Ishikawa (cell line): ENCODE measurements around the gene PTPN23.

Source experiments
- EP300 ChIP-seq: IDR thresholded peaks from 2 replicates; pipeline ENCODE4 v1.6.1; 2012; ENCODE audit warnings: borderline replicate concordance
- RAD21 ChIP-seq: IDR thresholded peaks from 2 replicates; pipeline ENCODE4 v1.6.1; 2012; ENCODE audit warnings: low read depth
- YY1 ChIP-seq: IDR thresholded peaks from 2 replicates; pipeline ENCODE4 v1.6.1; 2012; ENCODE audit warnings: low read depth

GRCh38 chr3:47452453-47453215 lies 71.8 kb downstream of the PTPN23 start:
- TF ChIP-seq YY1 (no peak), RAD21 (no peak), EP300 (no peak)
